ENCODE measurements around the gene ABL1. TPM values are rescaled to one million over a fixed set of nuclear protein-coding genes. Genes with fewer than 3 reads are reported as not detected.

The ABL1 gene
- total RNA-seq, 1 donor from 2014 or later, result 28.4 TPM

DNA sequence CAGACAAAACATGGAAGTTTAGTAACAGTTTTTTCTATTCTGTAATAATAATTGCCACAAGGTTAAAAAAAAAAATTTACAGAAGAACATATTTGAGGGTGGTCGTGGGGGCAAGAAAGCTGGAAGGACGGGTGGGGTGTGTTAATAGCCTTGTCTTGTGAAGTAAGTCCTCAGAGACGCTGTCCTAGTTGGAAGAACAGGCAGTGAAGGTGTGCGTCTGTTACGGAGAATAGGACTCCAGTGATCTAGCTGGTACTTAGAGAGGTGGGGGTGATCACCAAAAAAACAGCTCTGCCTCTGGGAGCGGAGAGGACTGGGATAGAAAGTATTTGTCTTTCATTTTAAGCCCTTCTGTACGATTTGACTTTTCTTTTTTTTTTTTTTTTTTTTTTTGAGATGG is 17.7 kb downstream of the ABL1 start:
- ATAC-seq, result no peak

DNA sequence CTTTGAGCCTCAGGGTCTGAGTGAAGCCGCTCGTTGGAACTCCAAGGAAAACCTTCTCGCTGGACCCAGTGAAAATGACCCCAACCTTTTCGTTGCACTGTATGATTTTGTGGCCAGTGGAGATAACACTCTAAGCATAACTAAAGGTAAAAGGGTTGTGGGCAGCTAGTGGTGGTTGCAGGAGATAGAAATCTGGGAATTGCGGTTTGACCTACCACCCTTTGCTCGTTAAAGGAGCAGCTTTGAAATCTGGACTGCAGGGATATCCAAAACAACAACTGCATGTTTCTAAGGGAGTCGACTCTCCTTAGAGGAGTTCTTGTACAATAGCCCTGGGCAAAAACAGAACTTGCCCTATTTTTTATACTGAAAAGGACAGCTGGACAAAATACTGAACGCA is 19.0 kb downstream of the ABL1 start:
- ATAC-seq, result no peak

- no peak for ATAC-seq
These were observed 19.8 kb downstream of the ABL1 start for GRCh38 chr9:130854835-130855234.

DNA sequence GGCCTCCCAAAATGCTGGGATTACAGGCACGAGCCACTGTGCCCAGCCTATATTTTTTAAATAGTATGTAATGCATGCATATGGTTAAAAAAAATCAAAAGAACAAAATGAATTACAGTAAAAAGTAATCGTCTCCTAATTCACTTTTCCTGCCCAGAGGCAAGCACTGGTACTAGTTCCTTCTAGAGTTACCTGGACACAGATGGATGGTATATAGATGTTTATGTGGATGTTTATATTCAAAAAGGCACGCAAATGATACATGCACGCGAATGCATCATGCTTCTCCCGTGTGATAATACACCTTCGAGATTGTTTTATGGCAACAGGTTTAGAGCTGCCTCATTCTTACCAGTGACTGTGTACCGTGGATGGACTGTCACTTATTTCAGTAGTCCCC is 21.4 kb downstream of the ABL1 start:
- no peak for ATAC-seq

GRCh38 chr9:130857864-130858738 is 23.0 kb downstream of the ABL1 start:
- no peak for ATAC-seq

GRCh38 chr9:130858739-130859705 is 24.0 kb downstream of the ABL1 start:
- ATAC-seq, result no peak

GRCh38 chr9:130860458-130861316 is 25.6 kb downstream of the ABL1 start:
- peak; percentile 68 for ATAC-seq

GRCh38 chr9:130861372-130862180 is 26.5 kb downstream of the ABL1 start:
- ATAC-seq, result no peak

DNA sequence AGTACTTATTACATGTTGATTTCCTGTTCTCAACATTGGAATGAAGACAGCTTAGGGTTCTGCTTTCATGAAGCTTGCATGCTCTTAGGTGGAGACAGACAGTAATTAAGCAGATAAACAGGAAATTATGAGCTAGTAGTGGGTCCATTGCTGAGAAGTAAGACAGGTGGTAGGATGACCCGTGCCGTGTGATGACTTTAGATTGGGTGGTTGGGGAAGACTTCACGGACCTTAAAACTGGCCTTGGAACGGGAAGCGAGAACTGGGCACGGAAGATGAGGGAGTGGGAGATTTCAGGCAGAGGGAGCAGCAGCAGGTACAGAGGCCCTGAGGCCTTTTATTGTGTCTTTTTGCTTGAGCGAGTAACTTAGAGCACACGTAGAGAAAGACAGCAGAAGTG is 27.2 kb downstream of the ABL1 start:
- ATAC-seq, result no peak

- no peak for ATAC-seq
These were observed 27.7 kb downstream of the ABL1 start for GRCh38 chr9:130862747-130863146.

- no peak for ATAC-seq
These were observed 29.5 kb downstream of the ABL1 start for GRCh38 chr9:130864541-130864940.

- ATAC-seq, result no peak
These were observed 30.9 kb downstream of the ABL1 start for GRCh38 chr9:130865921-130866320.

DNA sequence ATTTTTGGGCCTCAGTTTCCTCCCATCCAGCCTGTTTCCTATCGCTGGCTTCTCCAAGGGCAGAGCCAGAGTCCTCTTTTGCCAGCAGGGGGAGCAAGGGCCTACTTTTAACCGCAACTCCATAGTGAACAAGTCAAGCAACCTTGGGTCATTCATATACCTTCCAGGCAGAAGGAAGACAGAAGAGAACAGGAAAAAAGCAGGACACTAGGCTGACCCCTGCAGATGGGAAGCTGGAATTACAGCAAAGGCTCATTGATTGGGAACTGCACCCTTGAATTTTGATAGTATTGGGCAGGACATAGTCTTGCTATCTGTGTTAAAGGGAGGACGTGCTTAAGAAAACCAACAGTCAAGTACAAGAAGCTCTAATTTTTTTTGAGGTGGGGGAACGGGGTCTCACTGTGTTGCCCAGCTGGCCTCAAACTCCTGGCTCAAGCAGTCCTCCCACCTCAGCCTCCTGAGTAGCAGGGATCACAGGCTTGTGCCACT is 31.5 kb downstream of the ABL1 start:
- peak; percentile 92 for ATAC-seq

DNA sequence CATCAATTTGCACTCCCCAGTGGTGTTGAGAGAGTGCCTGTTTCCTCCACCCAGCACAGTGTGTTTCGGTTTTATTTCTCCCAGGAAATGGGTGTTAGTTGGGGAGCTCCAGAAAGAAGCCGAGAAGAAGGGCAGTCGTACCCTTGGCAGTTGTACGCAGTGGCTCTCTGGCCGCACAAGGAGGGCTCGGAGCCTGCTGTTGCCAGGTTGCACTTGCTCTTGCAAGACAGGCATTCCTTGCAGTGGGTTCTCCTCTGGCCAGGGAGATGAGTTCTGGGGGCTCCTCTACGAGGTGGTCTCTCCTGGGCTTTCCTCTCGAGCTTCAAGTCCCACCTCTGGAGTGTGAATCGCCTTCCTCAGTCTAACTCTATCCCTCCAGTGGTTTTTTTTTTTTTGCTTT is 32.5 kb downstream of the ABL1 start:
- no peak for ATAC-seq

- ATAC-seq, result no peak
These were observed 33.2 kb downstream of the ABL1 start for GRCh38 chr9:130868230-130868629.

- ATAC-seq, result no peak
These were observed 34.2 kb downstream of the ABL1 start for GRCh38 chr9:130869250-130869649.

- no peak for ATAC-seq
These were observed 35.7 kb downstream of the ABL1 start for GRCh38 chr9:130870491-130871381.

DNA sequence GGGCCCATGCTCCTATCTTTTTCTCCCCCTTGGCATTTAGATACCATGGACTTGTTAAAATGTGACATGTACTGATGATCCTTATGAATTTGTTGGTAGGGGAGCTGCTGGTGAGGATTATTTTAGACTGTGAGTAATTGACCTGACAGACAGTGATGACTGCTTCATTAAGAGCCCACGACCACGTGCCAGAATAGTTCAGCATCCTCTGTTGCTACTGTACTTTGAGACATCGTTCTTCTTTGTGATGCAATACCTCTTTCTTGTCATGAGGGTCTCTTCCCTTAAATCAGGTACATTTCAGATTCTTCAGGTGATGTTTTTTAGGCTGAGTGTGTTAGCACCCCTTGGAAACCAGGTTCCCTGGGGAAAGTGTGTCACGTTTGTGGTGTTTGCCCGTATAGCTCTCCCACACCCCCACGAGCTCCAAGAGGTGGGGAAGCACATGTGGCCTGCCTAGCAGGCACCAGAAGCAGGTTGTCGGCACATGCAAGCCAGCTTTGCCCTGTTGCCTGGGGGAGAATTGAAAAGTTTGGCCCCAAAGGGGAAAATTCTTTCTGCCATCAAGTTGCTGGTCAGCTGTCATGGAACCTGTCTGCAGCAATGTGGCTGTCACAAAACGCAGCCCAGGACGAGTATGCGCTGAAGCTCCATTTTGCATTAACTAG is 36.5 kb downstream of the ABL1 start:
- ATAC-seq, result no peak

DNA sequence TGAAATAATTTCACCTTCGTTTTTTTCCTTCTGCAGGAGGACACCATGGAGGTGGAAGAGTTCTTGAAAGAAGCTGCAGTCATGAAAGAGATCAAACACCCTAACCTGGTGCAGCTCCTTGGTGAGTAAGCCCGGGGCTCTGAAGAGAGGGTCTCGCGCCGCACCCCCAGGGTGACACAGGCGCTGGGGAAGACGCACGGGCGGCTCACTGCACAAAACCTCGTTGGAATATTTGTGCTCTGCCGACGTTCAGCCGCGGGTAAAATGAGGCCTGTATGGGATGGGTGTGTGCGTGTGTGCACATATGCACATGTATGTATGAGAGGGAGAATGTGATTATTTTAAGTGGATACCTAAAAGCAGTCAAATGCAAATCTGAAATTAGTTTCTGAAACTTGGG is 37.0 kb downstream of the ABL1 start:
- ATAC-seq, result no peak

GRCh38 chr9:130872508-130872907 is 37.5 kb downstream of the ABL1 start:
- ATAC-seq, result no peak
